Activated naive CD4-positive, alpha-beta T cell treated with anti-CD3 and anti-CD28 coated beads for 36 hours (primary cell): ENCODE data around the gene MMP10. TPM values are rescaled to one million over a fixed set of nuclear protein-coding genes. Genes with fewer than 3 reads are reported as not detected.

ENCODE experiments used
- CTCF ChIA-PET: fragments of 350-600 bp; sonication (Branson Sonifier 250); formaldehyde crosslinking; loops from one replicate; lab custom pipeline; 2021; ENCODE audit warnings: antibody characterized with exemption; lab: Charles Lee
- DNase-seq: peaks from one replicate; pipeline ENCODE4 v3.0.0-alpha.2; 2020
- H3K27ac Mint-ChIP-seq: one replicate; pipeline ENCODE4 v1.8.0; 2021; ENCODE audit warnings: mild to moderate bottlenecking, mixed read lengths
- H3K27me3 Mint-ChIP-seq: one replicate; pipeline ENCODE4 v1.8.0; 2021; ENCODE audit warnings: low read depth, mixed read lengths
- H3K36me3 Mint-ChIP-seq: one replicate; pipeline ENCODE4 v1.8.0; 2021; ENCODE audit warnings: low read depth, mixed read lengths
- H3K4me1 Mint-ChIP-seq: one replicate; pipeline ENCODE4 v1.8.0; 2021; ENCODE audit warnings: low read depth, mixed read lengths
- H3K4me3 Mint-ChIP-seq: one replicate; pipeline ENCODE4 v1.8.0; 2021; ENCODE audit warnings: mild to moderate bottlenecking, moderate library complexity, mixed read lengths
- H3K9me3 Mint-ChIP-seq: one replicate; pipeline ENCODE4 v1.8.0; 2021; ENCODE audit warnings: mixed read lengths
- intact Hi-C: fragments of 100-400 bp; cut with micrococcal nuclease; formaldehyde crosslinking; loops from one replicate; pipeline ENCODE4 v1.15.1; 2023
- total RNA-seq, 2 experiments: library from RNA; stranded (reverse); gene quantifications; one replicate each; pipeline ENCODE4 v1.2.3, GENCODE V29; 2021

MMP10 gene
- total RNA-seq, 2 experiments from 2014 or later = not detected

- Mint-ChIP-seq H3K9me3 (no peaks in the 10 kb centered on the region), H3K27me3 (no peaks in the 10 kb centered on the region), H3K4me3 (no peak overlapping the region), H3K36me3 (no peaks in the 10 kb centered on the region), H3K4me1 (no peaks in the 10 kb centered on the region), H3K27ac (no peak overlapping the region)
- intact Hi-C loops = loop anchor here (10.0 kb wide), 2 partner anchors 145 to 515 kb away; no protein-coding TSS in a partner anchor
- no peak for DNase-seq
- CTCF ChIA-PET = no interaction called here
Observed at GRCh38 chr11:102799681-102800340, 19.4 kb upstream of the MMP10 start.

GRCh38 chr11:102798012-102798746, 17.8 kb upstream of the MMP10 start, which contains the start of gene MMP1:
Gene MMP1 (minus strand): TSS chr11:102798160. CDS start chr11:102798092, 68 bp downstream.
- intact Hi-C loops = loop anchor here (10.0 kb wide), 2 partner anchors 147 to 513 kb away; no protein-coding TSS in a partner anchor
- no peaks in the 10 kb centered on the region for H3K36me3 Mint-ChIP-seq
- no peak within 1 kb of the TSS for H3K27ac Mint-ChIP-seq
- no peaks in the 10 kb centered on the region for H3K4me1 Mint-ChIP-seq
- H3K9me3 Mint-ChIP-seq = no peaks in the 10 kb centered on the region
- H3K4me3 Mint-ChIP-seq = no peak within 1 kb of the TSS
- no peak for DNase-seq
- H3K27me3 Mint-ChIP-seq = no peaks in the 10 kb centered on the region
- CTCF ChIA-PET = no interaction called here

DNA sequence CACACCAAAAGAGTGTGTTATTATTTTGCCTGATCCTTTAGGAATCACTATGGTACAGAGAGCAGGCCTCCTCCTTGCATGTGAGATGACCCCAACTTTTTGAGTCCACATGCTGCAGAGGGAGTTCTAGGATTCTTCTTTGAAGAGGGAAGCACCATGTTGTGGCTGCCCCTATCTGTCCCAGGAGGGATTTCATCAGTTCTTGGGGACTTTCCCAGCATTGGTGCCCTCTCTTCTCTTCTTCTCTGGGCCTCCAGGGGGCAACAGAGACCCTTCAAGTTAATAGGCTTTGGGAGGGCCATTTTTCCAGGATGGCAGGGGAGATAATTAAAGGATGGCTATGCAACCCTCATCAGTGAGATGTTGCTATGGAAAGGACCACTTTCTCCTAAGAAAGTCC, 14.0 kb upstream of the MMP10 start:
- H3K9me3 Mint-ChIP-seq = no peaks in the 10 kb centered on the region
- DNase-seq = peak; percentile 54
- no peaks in the 10 kb centered on the region for H3K36me3 Mint-ChIP-seq
- no peaks in the 10 kb centered on the region for H3K4me1 Mint-ChIP-seq
- CTCF ChIA-PET = interaction anchor here (0.7 to 1.2 kb wide), 3 partner anchors 58 to 147 kb away, joined by 3 read pairs; no protein-coding TSS in a partner anchor
- no peak overlapping the region for H3K27ac Mint-ChIP-seq
- no peak overlapping the region for H3K4me3 Mint-ChIP-seq
- intact Hi-C loops = loop anchor here (1.0 to 10.0 kb wide), 4 partner anchors 62 to 510 kb away; no protein-coding TSS in a partner anchor
- H3K27me3 Mint-ChIP-seq = no peaks in the 10 kb centered on the region

DNA sequence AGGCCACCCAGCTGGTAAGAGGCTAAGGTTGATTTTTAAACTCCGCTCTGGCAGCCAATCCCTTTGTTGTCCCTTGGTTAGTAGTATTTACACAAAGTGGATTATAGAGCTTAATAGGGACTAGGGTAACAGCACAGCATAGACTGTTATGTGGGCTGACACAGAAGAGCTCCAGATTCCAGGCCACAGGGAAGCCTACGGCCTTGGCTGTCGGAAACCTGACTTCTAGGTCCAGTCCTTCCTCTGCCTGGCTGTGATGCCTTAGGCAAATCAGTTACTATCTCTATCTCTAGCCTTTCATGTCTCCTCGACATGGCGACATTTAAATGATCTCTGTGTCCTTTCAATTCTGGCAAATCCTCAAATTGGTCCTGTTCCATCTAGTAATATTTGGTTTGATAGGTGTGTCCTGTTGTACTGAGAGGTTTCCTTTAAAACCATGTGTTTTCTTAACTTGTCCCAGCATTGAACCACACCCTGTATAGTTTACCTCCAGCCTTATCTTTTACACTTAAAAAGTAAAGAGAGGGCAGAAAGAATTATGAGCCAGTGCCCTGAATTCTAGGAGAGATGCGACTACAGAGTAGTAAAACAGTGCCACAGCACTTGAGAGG, 13.4 kb upstream of the MMP10 start:
- no peaks in the 10 kb centered on the region for H3K9me3 Mint-ChIP-seq
- peaks cover under 1% of the 10 kb centered on the region for H3K27me3 Mint-ChIP-seq
- H3K4me1 Mint-ChIP-seq = no peaks in the 10 kb centered on the region
- no peak for DNase-seq
- no peaks in the 10 kb centered on the region for H3K36me3 Mint-ChIP-seq
- no peak overlapping the region for H3K27ac Mint-ChIP-seq
- H3K4me3 Mint-ChIP-seq = no peak overlapping the region
- CTCF ChIA-PET = interaction anchor here (0.6 to 1.2 kb wide), 2 partner anchors 18 to 148 kb away, joined by 4 read pairs; no protein-coding TSS in a partner anchor
- intact Hi-C loops = loop anchor here (1.0 to 10.0 kb wide), 4 partner anchors 61 to 509 kb away; no protein-coding TSS in a partner anchor

GRCh38 chr11:102792604-102793003, 12.2 kb upstream of the MMP10 start:
- no peak for DNase-seq
- Mint-ChIP-seq H3K4me3 (no peak overlapping the region), H3K4me1 (no peaks in the 10 kb centered on the region), H3K9me3 (no peaks in the 10 kb centered on the region), H3K27ac (no peak overlapping the region), H3K36me3 (no peaks in the 10 kb centered on the region), H3K27me3 (peaks cover 4% of the 10 kb centered on the region)
- intact Hi-C loops = loop anchor here (5.0 to 10.0 kb wide), 3 partner anchors 60 to 508 kb away; no protein-coding TSS in a partner anchor
- CTCF ChIA-PET = no interaction called here

GRCh38 chr11:102791271-102792036, 11.0 kb upstream of the MMP10 start:
- Mint-ChIP-seq H3K9me3 (no peaks in the 10 kb centered on the region), H3K36me3 (no peaks in the 10 kb centered on the region), H3K27me3 (peaks cover 4% of the 10 kb centered on the region), H3K4me3 (no peak overlapping the region), H3K4me1 (no peaks in the 10 kb centered on the region), H3K27ac (no peak overlapping the region)
- intact Hi-C loops = loop anchor here (5.0 to 10.0 kb wide), 3 partner anchors 59 to 507 kb away; no protein-coding TSS in a partner anchor
- CTCF ChIA-PET = no interaction called here
- DNase-seq = no peak

DNA sequence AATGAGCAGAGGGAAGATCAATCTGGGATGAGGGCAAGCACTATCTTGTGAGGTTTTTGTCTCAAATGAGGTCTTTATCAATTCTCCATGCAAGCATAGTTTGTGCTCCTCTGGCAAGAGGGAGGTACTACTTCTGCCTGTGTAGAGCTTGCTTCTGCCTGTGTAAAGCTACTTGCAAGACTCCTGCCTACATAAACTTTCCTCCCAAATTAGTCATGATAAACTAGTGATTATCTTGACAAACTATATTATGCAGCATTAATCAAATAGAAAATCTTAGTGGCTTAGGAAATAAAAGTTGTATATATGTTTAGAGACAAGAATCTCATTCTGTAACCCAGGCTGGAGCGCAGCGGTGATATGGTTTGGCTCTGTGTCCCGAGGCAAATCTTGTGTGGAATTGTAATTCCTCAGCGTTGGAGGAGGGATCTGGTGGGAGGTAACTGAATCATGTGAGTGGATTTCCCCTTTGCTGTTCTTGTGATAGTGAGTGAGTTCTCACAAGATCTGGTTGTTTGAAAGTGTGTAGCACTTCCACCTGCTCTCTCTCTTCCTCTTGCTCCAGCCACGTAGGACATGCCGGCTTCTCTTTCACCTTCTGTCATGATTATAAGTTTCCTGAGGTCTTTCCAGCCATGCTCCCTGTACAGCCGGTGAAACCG, 8.0 kb upstream of the MMP10 start:
- peaks cover 6% of the 10 kb centered on the region for H3K27me3 Mint-ChIP-seq
- no peaks in the 10 kb centered on the region for H3K36me3 Mint-ChIP-seq
- H3K27ac Mint-ChIP-seq = no peak overlapping the region
- CTCF ChIA-PET = no interaction called here
- no peaks in the 10 kb centered on the region for H3K4me1 Mint-ChIP-seq
- H3K4me3 Mint-ChIP-seq = no peak overlapping the region
- intact Hi-C loops = no loop called here
- H3K9me3 Mint-ChIP-seq = no peaks in the 10 kb centered on the region
- DNase-seq = no peak

GRCh38 chr11:102784380-102784779, 4.0 kb upstream of the MMP10 start:
- CTCF ChIA-PET = interaction anchor here (0.7 kb wide), 1 partner anchor 59 kb away, joined by 4 read pairs; no protein-coding TSS in a partner anchor
- Mint-ChIP-seq H3K9me3 (no peaks in the 10 kb centered on the region), H3K36me3 (no peaks in the 10 kb centered on the region), H3K4me1 (no peaks in the 10 kb centered on the region), H3K4me3 (no peak overlapping the region), H3K27me3 (peaks cover 6% of the 10 kb centered on the region), H3K27ac (no peak overlapping the region)
- no peak for DNase-seq
- intact Hi-C loops = no loop called here

DNA sequence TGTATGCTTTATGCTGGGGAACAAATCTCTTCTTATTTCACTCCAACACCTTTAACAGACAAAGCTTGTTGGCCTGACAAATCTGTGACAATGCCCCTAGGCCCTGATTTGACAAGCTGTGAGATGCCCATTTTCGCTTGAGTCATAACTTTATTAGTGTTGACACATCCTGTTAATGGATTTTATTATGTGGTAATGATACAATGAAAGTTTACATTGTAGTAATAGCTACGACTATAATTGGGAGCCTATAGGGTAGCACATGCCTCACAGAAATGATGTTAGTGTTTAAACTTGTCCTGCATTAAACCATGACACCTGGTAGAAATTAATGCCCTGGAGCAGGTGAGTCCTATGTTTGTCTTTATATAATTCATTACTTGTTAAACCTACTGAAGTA, 3.3 kb upstream of the MMP10 start:
- Mint-ChIP-seq H3K27me3 (peaks cover 5% of the 10 kb centered on the region), H3K4me3 (no peak overlapping the region), H3K36me3 (no peaks in the 10 kb centered on the region), H3K27ac (no peak overlapping the region), H3K9me3 (no peaks in the 10 kb centered on the region), H3K4me1 (no peaks in the 10 kb centered on the region)
- intact Hi-C loops = no loop called here
- DNase-seq = no peak
- CTCF ChIA-PET = no interaction called here

DNA sequence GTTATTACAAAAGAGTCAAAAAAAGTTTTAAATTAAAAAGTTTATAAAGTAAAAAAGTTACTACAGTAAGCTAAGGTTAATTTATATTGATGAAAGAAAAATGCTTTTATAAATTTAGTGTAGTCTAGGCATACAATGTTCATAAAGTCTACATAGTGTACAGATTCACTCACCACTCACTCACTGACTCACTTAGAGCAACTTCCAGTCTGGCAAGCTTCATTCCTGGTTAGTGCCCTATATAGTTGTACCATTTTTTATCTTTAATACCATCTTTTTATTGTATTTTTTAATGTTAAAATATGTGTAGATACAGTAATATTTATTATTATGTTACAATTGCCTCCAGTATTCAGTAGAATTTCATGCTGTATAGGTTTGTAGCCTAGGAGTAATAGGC, 2.6 kb upstream of the MMP10 start:
- CTCF ChIA-PET = no interaction called here
- Mint-ChIP-seq H3K9me3 (no peaks in the 10 kb centered on the region), H3K36me3 (no peaks in the 10 kb centered on the region), H3K27me3 (peaks cover 2% of the 10 kb centered on the region), H3K4me1 (no peaks in the 10 kb centered on the region), H3K4me3 (no peak overlapping the region), H3K27ac (no peak overlapping the region)
- intact Hi-C loops = no loop called here
- DNase-seq = no peak

DNA sequence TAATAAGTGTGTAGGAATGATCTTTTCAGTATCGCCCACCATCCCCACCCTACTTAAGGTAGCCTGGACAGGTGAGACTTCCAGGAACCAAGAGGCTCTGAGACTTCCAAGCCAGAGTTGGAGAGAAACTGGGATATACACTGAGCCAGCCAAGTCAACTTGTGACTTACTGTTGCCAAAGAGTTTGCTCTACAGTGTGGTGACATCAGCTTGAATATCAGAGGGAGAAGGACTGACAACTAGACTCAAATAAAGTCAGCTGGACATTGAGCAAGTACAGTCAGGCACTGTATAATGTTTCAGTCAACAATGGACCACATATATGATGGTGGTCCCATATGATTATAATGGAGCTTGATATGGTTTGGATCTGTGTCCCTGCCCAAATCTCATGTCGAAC, 1.2 kb upstream of the MMP10 start:
- H3K4me3 Mint-ChIP-seq = no peak overlapping the region
- CTCF ChIA-PET = interaction anchor here (0.7 kb wide), 1 partner anchor 147 kb away, joined by 3 read pairs; no protein-coding TSS in a partner anchor
- no peaks in the 10 kb centered on the region for H3K4me1 Mint-ChIP-seq
- intact Hi-C loops = loop anchor here (2.0 kb wide), 1 partner anchor 49 kb away; no protein-coding TSS in a partner anchor
- no peak overlapping the region for H3K27ac Mint-ChIP-seq
- H3K36me3 Mint-ChIP-seq = no peaks in the 10 kb centered on the region
- H3K27me3 Mint-ChIP-seq = peaks cover 2% of the 10 kb centered on the region
- DNase-seq = no peak
- H3K9me3 Mint-ChIP-seq = no peaks in the 10 kb centered on the region
